ENCODE measurements around the gene SLC25A13. TPM values are rescaled to one million over a fixed set of nuclear protein-coding genes. Genes with fewer than 3 reads are reported as not detected.

Gene SLC25A13
- total RNA-seq, 1 experiment from 2014 or later = 52.5 TPM

DNA sequence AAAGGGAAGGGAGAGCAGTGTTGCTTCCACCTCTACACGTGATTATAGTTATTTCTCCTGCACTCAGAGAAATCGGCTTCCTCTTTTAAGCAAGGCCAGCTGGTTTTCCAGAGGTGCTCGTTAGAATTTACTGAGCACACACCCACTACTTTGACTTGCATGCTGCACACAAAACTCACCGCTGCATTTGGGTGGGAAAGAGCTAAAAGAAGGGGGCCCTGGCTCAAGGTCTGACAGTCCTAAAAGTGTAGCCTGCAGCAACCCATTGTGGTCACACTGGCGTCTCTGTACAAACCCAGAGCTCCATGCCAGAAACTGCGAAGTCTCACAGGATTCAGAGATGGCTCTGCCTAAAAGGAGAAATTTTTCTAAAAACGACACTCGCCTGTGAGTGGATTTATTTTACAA lies 133.7 kb downstream of the SLC25A13 start:
- no peak overlapping the region for H3K4me2 ChIP-seq
- intact Hi-C loops (cut with micrococcal nuclease; ENCODE audit: unreplicated experiment) = loop anchor here (10.0 kb wide), 1 partner anchor 227 kb away; no protein-coding TSS in a partner anchor
- DNase-seq = no peak

DNA sequence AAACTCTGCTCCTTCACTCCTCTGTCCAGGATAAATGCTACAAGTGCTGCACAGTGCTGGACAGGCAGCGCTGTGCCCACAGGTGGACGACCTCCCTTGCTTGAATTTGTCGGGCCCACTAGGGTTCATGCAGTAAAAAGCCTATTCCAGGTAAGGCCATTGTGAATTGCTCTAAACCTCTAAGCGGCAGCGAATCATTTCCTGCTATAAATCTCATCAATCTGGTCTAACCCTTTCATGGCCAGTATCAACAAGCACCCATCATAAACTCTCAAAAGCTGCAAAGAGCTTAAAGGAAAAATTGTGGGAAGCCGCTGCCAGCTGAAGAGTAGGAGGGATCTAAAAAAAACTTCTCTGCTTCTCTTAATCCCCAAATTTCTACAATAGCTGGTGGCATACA lies 134.2 kb downstream of the SLC25A13 start:
- POLR2A ChIA-PET (ENCODE audit: unreplicated experiment) = no interaction called here

More for the DNA sequence above, 133.7 kb downstream of the SLC25A13 start:
- Histone ChIP-seq H4K20me1 (ENCODE audit: insufficient read depth) (no peaks in the 10 kb centered on the region), H3F3A (ENCODE audit: insufficient read depth, low read depth) (no peaks in the 10 kb centered on the region), H3K79me2 (ENCODE audit: low read depth) (no peaks in the 10 kb centered on the region), H3K9me2 (ENCODE audit: insufficient read depth) (no peaks in the 10 kb centered on the region), H3K27ac (no peak overlapping the region), H3K27me3 (ENCODE audit: insufficient read depth, low read depth) (no peaks in the 10 kb centered on the region), H3K36me3 (ENCODE audit: low read depth) (peaks cover 27% of the 10 kb centered on the region), H2AFZ (no peak overlapping the region), H3K9me3 (ENCODE audit: insufficient read depth, low read depth) (no peaks in the 10 kb centered on the region), H3K4me3 (no peak overlapping the region), H3K4me1 (replicated peaks; ENCODE audit: insufficient read depth) (no peaks in the 10 kb centered on the region)
- ChIA-PET POLR2A (ENCODE audit: unreplicated experiment) (interaction anchor here (0.6 kb wide), 1 partner anchor 107 kb away, joined by 9 read pairs; no protein-coding TSS in a partner anchor), CTCF (no interaction called here)
- TF ChIP-seq, protein P1, sequence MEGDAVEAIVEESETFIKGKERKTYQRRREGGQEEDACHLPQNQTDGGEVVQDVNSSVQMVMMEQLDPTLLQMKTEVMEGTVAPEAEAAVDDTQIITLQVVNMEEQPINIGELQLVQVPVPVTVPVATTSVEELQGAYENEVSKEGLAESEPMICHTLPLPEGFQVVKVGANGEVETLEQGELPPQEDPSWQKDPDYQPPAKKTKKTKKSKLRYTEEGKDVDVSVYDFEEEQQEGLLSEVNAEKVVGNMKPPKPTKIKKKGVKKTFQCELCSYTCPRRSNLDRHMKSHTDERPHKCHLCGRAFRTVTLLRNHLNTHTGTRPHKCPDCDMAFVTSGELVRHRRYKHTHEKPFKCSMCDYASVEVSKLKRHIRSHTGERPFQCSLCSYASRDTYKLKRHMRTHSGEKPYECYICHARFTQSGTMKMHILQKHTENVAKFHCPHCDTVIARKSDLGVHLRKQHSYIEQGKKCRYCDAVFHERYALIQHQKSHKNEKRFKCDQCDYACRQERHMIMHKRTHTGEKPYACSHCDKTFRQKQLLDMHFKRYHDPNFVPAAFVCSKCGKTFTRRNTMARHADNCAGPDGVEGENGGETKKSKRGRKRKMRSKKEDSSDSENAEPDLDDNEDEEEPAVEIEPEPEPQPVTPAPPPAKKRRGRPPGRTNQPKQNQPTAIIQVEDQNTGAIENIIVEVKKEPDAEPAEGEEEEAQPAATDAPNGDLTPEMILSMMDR (conservative IDR thresholded peaks at IDR 0.05) = no peak
- TF ChIP-seq EZH2 (IDR thresholded peaks at IDR 0.05; ENCODE audit: low read depth) = no peak
- no TSS peak for BruUV-seq (replicated peaks)

DNA sequence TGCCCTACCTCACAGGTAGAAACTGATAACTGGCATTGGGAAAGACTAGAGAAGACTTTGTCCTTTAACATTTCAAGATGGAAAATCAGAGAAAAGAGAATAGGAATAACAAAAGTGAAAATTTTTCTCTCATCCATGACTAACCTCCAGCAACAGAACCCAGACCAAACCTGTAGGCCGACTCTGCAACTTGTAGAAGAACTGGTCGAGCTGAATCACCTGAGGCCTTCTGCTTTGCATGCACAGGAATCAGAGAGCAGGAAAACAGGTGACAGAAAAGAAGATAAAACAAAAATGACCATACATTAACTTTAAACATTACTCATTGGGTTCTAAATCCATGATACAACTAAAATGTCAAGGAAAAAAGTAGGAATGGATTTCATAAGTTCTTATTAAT lies 137.1 kb downstream of the SLC25A13 start:
- POLR2A ChIA-PET (ENCODE audit: unreplicated experiment) = no interaction called here
- Histone ChIP-seq H3K9me2 (ENCODE audit: insufficient read depth) (no peaks in the 10 kb centered on the region), H2AFZ (no peak overlapping the region), H3K4me2 (no peak overlapping the region), H3K27ac (no peak overlapping the region), H4K20me1 (ENCODE audit: insufficient read depth) (no peaks in the 10 kb centered on the region), H3K27me3 (ENCODE audit: insufficient read depth, low read depth) (no peaks in the 10 kb centered on the region), H3F3A (ENCODE audit: insufficient read depth, low read depth) (no peaks in the 10 kb centered on the region), H3K9me3 (ENCODE audit: insufficient read depth, low read depth) (no peaks in the 10 kb centered on the region), H3K79me2 (ENCODE audit: low read depth) (no peaks in the 10 kb centered on the region), H3K4me1 (replicated peaks; ENCODE audit: insufficient read depth) (no peaks in the 10 kb centered on the region), H3K4me3 (no peak overlapping the region), H3K36me3 (ENCODE audit: low read depth) (peaks cover 7% of the 10 kb centered on the region; the same call in 1 of the 2 replicates)
- BruUV-seq (replicated peaks) = no TSS peak
- DNase-seq = no peak
- CTCF ChIA-PET = no interaction called here
- TF ChIP-seq, protein P1 (conservative IDR thresholded peaks at IDR 0.05) = no peak
- TF ChIP-seq EZH2 (IDR thresholded peaks at IDR 0.05; ENCODE audit: low read depth) = no peak
- intact Hi-C loops (cut with micrococcal nuclease; ENCODE audit: unreplicated experiment) = loop anchor here (5.0 to 10.0 kb wide), 2 partner anchors 107 to 230 kb away; no protein-coding TSS in a partner anchor

More for the DNA sequence above, 134.2 kb downstream of the SLC25A13 start:
- intact Hi-C loops (cut with micrococcal nuclease; ENCODE audit: unreplicated experiment) = loop anchor here (10.0 kb wide), 1 partner anchor 227 kb away; no protein-coding TSS in a partner anchor
- Histone ChIP-seq H3K4me3 (no peak overlapping the region), H3K9me3 (ENCODE audit: insufficient read depth, low read depth) (no peaks in the 10 kb centered on the region), H3K27me3 (ENCODE audit: insufficient read depth, low read depth) (no peaks in the 10 kb centered on the region), H3K36me3 (ENCODE audit: low read depth) (peaks cover 22% of the 10 kb centered on the region), H4K20me1 (ENCODE audit: insufficient read depth) (no peaks in the 10 kb centered on the region), H3K27ac (no peak overlapping the region), H3K9me2 (ENCODE audit: insufficient read depth) (no peaks in the 10 kb centered on the region), H2AFZ (no peak overlapping the region), H3K4me1 (replicated peaks; ENCODE audit: insufficient read depth) (no peaks in the 10 kb centered on the region), H3F3A (ENCODE audit: insufficient read depth, low read depth) (no peaks in the 10 kb centered on the region), H3K4me2 (no peak overlapping the region), H3K79me2 (ENCODE audit: low read depth) (no peaks in the 10 kb centered on the region)
- DNase-seq = no peak
- TF ChIP-seq, protein P1 (conservative IDR thresholded peaks at IDR 0.05) = no peak
- no peak for TF ChIP-seq EZH2 (IDR thresholded peaks at IDR 0.05; ENCODE audit: low read depth)
- BruUV-seq (replicated peaks) = no TSS peak
- CTCF ChIA-PET = no interaction called here

Measured in PC-9 (cell line).